WTC11 (cell line): ENCODE data around the gene TKFC. TPM values are rescaled to one million over a fixed set of nuclear protein-coding genes. Genes with fewer than 3 reads are reported as not detected.

ENCODE experiments used
- ATAC-seq: fragments of 200-7000 bp; cut with Tn5 transposase; 2 replicates; pipeline ENCODE4 v1.10.0; 2021; ENCODE audit warnings: mild to moderate bottlenecking, moderate library complexity
- CTCF ChIA-PET: fragments of 300-600 bp; sonication (Branson Sonifier 250); formaldehyde crosslinking; loops from one replicate; lab custom pipeline; 2021; ENCODE audit warnings: antibody characterized with exemption; lab: Charles Lee
- POLR2A ChIA-PET: fragments of 350-600 bp; sonication (Branson Sonifier 250); formaldehyde crosslinking; loops from one replicate; lab custom pipeline; 2021; ENCODE audit warnings: antibody characterized with exemption; lab: Charles Lee
- DNase-seq: peaks from one replicate; pipeline ENCODE4 v3.0.0; 2021; ENCODE audit warnings: low spot score
- H3K27ac Mint-ChIP-seq: 2 replicates; pipeline ENCODE4 v1.8.0; 2021; ENCODE audit warnings: mixed read lengths
- H3K27me3 Mint-ChIP-seq: 2 replicates; pipeline ENCODE4 v1.8.0; 2021; ENCODE audit warnings: low read depth, mild to moderate bottlenecking, moderate library complexity, mixed read lengths
- H3K36me3 Mint-ChIP-seq: 2 replicates; pipeline ENCODE4 v1.8.0; 2021; ENCODE audit warnings: mixed read lengths
- H3K4me1 Mint-ChIP-seq: 2 replicates; pipeline ENCODE4 v1.8.0; 2022; ENCODE audit warnings: mixed read lengths
- H3K4me3 Mint-ChIP-seq: 2 replicates; pipeline ENCODE4 v1.8.0; 2021; ENCODE audit warnings: mild to moderate bottlenecking, moderate library complexity, mixed read lengths
- H3K9me3 Mint-ChIP-seq: 2 replicates; pipeline ENCODE4 v1.8.0; 2021; ENCODE audit warnings: mixed read lengths
- ATF1 ChIP-seq: sonication (generic); formaldehyde crosslinking; IDR thresholded peaks from 2 replicates; pipeline ENCODE4 v1.8.1; 2023; ENCODE audit warnings: mild to moderate bottlenecking, moderate library complexity, missing genetic modification reagents
- GRHL2 ChIP-seq: fragments of 250-450 bp; sonication (Bioruptor Pico); IDR thresholded peaks from 2 replicates; pipeline ENCODE4 v1.8.0; 2022; ENCODE audit warnings: mild to moderate bottlenecking, moderate library complexity; ENCODE audit not compliant: insufficient replicate concordance, severe bottlenecking
- NR1H2 ChIP-seq: sonication (generic); formaldehyde crosslinking; IDR thresholded peaks from 2 replicates; pipeline ENCODE4 v1.9.0; 2021; ENCODE audit warnings: mild to moderate bottlenecking, moderate library complexity, missing genetic modification reagents
- NR2C2 ChIP-seq: sonication (generic); formaldehyde crosslinking; IDR thresholded peaks from 2 replicates; pipeline ENCODE4 v1.8.0; 2022; ENCODE audit warnings: mild to moderate bottlenecking, missing genetic modification reagents
- ZBTB21 ChIP-seq: sonication (generic); formaldehyde crosslinking; IDR thresholded peaks from 2 replicates; pipeline ENCODE4 v1.8.1; 2023; ENCODE audit warnings: mild to moderate bottlenecking, missing genetic modification reagents, borderline replicate concordance
- ZNF138 ChIP-seq: sonication (generic); formaldehyde crosslinking; conservative IDR thresholded peaks from 2 replicates; pipeline ENCODE4 v1.8.1; 2022; ENCODE audit warnings: mild to moderate bottlenecking, moderate library complexity, missing genetic modification reagents
- ZNF423 ChIP-seq: fragments of 250-450 bp; sonication (Bioruptor Pico); IDR thresholded peaks from 2 replicates; pipeline ENCODE4 v2.1.2; 2022; ENCODE audit warnings: mild to moderate bottlenecking, moderate library complexity
- total RNA-seq: library from RNA; stranded (reverse); gene quantifications from 3 replicates; pipeline ENCODE4 v1.2.3, GENCODE V29; 2021
- TF ChIP-seq, protein P1 (sequence below): sonication (generic); formaldehyde crosslinking; IDR thresholded peaks from 2 replicates; pipeline ENCODE4 v1.8.1; 2023; ENCODE audit warnings: mild to moderate bottlenecking, missing genetic modification reagents, borderline replicate concordance
- TF ChIP-seq, protein P2 (sequence below): sonication (generic); formaldehyde crosslinking; IDR thresholded peaks from 2 replicates; pipeline ENCODE4 v1.8.1; 2023; ENCODE audit warnings: mild to moderate bottlenecking, missing genetic modification reagents
- TF ChIP-seq, protein P3 (sequence below): sonication (generic); formaldehyde crosslinking; IDR thresholded peaks from 2 replicates; pipeline ENCODE4 v1.8.0; 2022; ENCODE audit warnings: mild to moderate bottlenecking, missing genetic modification reagents
- TF ChIP-seq, protein P4 (sequence below): sonication (generic); formaldehyde crosslinking; IDR thresholded peaks from 2 replicates; pipeline ENCODE4 v1.8.0; 2022; ENCODE audit warnings: mild to moderate bottlenecking, missing genetic modification reagents
- TF ChIP-seq, protein P5 (sequence below): sonication (generic); formaldehyde crosslinking; IDR thresholded peaks from 2 replicates; pipeline ENCODE4 v1.8.0; 2023; ENCODE audit warnings: missing genetic modification reagents, mild to moderate bottlenecking, borderline replicate concordance

Gene TKFC
- total RNA-seq, 1 experiment from 2014 or later = 86.8 TPM

DNA sequence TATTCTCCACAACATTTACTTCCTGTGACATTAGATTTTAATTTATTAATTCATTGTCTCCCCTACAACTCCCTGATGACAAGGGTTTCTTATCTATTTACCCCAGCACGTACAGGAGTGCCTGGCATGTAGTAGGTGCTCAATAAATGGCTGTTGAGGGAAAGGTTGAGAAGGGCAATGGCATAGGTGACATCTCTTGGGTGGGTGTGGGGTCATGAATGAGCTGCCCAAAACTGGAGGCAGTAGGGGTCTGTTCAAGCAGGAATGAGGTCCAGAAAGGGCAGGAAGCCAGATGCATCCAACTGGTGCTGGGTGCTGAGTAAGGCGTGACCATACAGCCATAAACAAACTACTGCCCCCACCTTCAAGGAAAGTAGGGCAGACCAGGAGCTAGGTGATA is 40.7 kb upstream of the TKFC start (continued):
- TF ChIP-seq, protein P1, sequence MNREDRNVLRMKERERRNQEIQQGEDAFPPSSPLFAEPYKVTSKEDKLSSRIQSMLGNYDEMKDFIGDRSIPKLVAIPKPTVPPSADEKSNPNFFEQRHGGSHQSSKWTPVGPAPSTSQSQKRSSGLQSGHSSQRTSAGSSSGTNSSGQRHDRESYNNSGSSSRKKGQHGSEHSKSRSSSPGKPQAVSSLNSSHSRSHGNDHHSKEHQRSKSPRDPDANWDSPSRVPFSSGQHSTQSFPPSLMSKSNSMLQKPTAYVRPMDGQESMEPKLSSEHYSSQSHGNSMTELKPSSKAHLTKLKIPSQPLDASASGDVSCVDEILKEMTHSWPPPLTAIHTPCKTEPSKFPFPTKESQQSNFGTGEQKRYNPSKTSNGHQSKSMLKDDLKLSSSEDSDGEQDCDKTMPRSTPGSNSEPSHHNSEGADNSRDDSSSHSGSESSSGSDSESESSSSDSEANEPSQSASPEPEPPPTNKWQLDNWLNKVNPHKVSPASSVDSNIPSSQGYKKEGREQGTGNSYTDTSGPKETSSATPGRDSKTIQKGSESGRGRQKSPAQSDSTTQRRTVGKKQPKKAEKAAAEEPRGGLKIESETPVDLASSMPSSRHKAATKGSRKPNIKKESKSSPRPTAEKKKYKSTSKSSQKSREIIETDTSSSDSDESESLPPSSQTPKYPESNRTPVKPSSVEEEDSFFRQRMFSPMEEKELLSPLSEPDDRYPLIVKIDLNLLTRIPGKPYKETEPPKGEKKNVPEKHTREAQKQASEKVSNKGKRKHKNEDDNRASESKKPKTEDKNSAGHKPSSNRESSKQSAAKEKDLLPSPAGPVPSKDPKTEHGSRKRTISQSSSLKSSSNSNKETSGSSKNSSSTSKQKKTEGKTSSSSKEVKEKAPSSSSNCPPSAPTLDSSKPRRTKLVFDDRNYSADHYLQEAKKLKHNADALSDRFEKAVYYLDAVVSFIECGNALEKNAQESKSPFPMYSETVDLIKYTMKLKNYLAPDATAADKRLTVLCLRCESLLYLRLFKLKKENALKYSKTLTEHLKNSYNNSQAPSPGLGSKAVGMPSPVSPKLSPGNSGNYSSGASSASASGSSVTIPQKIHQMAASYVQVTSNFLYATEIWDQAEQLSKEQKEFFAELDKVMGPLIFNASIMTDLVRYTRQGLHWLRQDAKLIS = no peak
- TF ChIP-seq ZBTB21 (CRISPR knock-in tag) (no peak), ZNF138 (no peak), GRHL2 (no peak)
- TF ChIP-seq, protein P2, sequence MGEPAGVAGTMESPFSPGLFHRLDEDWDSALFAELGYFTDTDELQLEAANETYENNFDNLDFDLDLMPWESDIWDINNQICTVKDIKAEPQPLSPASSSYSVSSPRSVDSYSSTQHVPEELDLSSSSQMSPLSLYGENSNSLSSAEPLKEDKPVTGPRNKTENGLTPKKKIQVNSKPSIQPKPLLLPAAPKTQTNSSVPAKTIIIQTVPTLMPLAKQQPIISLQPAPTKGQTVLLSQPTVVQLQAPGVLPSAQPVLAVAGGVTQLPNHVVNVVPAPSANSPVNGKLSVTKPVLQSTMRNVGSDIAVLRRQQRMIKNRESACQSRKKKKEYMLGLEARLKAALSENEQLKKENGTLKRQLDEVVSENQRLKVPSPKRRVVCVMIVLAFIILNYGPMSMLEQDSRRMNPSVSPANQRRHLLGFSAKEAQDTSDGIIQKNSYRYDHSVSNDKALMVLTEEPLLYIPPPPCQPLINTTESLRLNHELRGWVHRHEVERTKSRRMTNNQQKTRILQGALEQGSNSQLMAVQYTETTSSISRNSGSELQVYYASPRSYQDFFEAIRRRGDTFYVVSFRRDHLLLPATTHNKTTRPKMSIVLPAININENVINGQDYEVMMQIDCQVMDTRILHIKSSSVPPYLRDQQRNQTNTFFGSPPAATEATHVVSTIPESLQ (CRISPR knock-in tag) = no peak
- TF ChIP-seq, protein P3, sequence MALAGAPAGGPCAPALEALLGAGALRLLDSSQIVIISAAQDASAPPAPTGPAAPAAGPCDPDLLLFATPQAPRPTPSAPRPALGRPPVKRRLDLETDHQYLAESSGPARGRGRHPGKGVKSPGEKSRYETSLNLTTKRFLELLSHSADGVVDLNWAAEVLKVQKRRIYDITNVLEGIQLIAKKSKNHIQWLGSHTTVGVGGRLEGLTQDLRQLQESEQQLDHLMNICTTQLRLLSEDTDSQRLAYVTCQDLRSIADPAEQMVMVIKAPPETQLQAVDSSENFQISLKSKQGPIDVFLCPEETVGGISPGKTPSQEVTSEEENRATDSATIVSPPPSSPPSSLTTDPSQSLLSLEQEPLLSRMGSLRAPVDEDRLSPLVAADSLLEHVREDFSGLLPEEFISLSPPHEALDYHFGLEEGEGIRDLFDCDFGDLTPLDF (CRISPR knock-in tag) = no peak

DNA sequence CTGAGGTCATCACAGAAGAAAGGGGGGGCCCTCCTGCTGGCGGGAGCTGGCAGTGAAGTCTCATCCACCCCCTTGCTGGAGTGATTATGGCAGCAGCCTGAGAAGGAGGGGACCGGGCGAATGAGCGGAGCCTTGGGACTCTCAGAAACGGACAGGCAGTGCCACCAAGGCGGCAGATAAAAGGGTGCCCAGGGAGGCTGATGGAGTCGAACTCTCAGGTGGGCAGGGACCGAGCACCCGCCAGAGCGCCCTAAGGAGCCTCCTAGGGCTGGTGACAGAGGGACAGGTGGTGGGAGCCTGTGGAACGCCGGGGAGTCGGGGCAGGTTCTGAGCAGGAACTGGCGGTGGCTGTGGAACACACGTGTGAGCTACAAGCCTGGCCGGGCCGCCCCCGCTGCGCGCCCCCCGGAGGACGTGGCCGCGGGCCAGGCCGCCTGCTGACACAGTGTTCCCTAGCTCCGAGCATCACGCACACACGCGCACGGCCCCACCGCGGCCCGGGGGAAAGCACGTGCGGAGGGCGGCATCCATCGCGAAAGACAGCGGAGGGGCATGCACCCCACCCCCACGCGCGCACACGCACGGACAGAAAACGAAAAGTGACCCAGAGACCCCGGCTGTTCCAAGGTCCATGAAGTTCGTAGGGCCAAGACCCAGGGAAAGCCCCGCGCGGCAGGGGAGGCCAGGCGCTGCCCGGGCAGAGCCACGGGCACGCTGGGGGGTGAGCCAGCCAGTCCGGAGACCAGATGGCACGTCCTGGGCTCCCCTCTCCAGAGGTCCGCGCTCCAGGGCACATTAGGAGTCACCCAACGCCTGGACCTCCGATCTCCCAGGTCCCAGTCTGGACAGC is 38.9 kb upstream of the TKFC start:
- H3K36me3 Mint-ChIP-seq = peaks cover 17% of the 10 kb centered on the region
- DNase-seq (peak; percentile 39), ATAC-seq (peak; percentile 17)
- H3K4me3 Mint-ChIP-seq = peak overlapping the region; percentile 85
- peaks cover 17% of the 10 kb centered on the region for H3K27me3 Mint-ChIP-seq
- H3K4me1 Mint-ChIP-seq = peaks cover 26% of the 10 kb centered on the region
- POLR2A ChIA-PET = interaction anchor here (0.5 to 1.7 kb wide), 5 partner anchors 13 to 105 kb away, joined by 3 to 7 read pairs (median 6); partner anchors contain the start of genes CYB561A3 and TMEM216
- no peak for TF ChIP-seq ATF1
- TF ChIP-seq, protein P4, sequence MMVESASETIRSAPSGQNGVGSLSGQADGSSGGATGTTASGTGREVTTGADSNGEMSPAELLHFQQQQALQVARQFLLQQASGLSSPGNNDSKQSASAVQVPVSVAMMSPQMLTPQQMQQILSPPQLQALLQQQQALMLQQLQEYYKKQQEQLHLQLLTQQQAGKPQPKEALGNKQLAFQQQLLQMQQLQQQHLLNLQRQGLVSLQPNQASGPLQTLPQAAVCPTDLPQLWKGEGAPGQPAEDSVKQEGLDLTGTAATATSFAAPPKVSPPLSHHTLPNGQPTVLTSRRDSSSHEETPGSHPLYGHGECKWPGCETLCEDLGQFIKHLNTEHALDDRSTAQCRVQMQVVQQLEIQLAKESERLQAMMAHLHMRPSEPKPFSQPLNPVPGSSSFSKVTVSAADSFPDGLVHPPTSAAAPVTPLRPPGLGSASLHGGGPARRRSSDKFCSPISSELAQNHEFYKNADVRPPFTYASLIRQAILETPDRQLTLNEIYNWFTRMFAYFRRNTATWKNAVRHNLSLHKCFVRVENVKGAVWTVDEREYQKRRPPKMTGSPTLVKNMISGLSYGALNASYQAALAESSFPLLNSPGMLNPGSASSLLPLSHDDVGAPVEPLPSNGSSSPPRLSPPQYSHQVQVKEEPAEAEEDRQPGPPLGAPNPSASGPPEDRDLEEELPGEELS (CRISPR knock-in tag) = 0 out of 2 replicates have a peak, but pooled peaks have one; percentile 3
- peak; percentile 30; the same call in 1 of the 2 replicates for TF ChIP-seq ZNF423 (CRISPR knock-in tag)
- H3K9me3 Mint-ChIP-seq = no peaks in the 10 kb centered on the region
- CTCF ChIA-PET = interaction anchor here (0.7 to 3.2 kb wide), 17 partner anchors 10 to 223 kb away, joined by 3 to 21 read pairs (median 5); partner anchors contain the start of genes CPSF7 and SDHAF2
- H3K27ac Mint-ChIP-seq = no peak overlapping the region

DNA sequence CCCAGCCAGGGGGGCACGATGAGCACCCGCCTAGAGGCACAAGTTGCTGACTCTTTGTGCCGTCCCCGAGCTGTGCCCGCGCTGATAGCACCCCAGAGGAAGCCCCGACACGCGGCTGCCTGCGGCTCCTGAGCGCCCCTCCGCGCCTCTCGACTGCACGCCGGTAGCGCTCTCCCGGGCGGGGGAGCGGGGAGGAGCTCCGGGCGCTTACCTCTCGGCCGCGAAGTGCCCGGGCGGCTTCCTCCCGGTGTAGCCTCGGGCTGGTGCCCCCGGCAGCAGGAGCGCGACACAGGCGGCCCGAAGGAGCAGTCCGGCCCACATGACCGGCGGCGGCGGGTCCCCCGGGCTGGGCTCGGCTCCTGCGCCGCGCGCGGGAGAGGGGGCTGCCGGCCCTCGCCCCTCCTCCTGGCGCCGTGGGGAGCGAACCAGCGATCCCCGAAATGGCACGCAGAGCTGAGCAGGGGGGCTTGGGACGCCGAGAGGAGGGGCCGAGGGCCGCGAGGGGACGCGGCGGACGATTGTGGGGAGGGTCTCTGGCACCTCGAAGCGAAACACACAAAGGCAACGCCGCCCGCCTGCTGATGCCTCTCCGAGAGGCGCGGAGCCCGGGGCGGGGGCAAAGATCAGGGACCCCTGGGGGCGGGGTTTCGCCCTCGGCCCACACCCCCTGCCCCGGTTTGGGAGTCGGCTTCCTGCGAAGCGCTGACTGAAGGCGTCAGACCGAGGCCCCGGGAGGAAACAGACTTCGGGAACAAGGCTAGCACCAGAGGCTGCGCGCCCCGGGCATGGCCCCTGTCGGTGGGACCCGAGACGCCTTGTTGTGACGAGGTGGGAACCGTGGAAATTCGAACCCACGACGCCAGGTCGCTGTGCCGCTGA is 38.1 kb upstream of the TKFC start, which contains the start of gene VWCE:
TSS of gene VWCE (minus strand) at position 600 of the 879 bp plus-strand sequence. CDS start at position 321, 279 bp downstream.
- DNase-seq (peak; percentile 75), ATAC-seq (peak; percentile 66)
- ChIA-PET POLR2A (interaction anchor here (1.5 to 1.7 kb wide), 4 partner anchors 13 to 97 kb away, joined by 6 to 7 read pairs (median 6); partner anchors contain the start of genes CYB561A3 and TMEM216), CTCF (interaction anchor here (0.7 to 3.2 kb wide), 13 partner anchors 10 to 222 kb away, joined by 3 to 21 read pairs (median 5); partner anchors contain the start of genes CPSF7 and SDHAF2)
- Mint-ChIP-seq H3K4me3 (peak within 1 kb of the TSS; percentile 85), H3K4me1 (peaks cover 26% of the 10 kb centered on the region), H3K27me3 (peaks cover 17% of the 10 kb centered on the region), H3K9me3 (no peaks in the 10 kb centered on the region), H3K36me3 (peaks cover 17% of the 10 kb centered on the region), H3K27ac (no peak within 1 kb of the TSS)
- TF ChIP-seq, protein P5, sequence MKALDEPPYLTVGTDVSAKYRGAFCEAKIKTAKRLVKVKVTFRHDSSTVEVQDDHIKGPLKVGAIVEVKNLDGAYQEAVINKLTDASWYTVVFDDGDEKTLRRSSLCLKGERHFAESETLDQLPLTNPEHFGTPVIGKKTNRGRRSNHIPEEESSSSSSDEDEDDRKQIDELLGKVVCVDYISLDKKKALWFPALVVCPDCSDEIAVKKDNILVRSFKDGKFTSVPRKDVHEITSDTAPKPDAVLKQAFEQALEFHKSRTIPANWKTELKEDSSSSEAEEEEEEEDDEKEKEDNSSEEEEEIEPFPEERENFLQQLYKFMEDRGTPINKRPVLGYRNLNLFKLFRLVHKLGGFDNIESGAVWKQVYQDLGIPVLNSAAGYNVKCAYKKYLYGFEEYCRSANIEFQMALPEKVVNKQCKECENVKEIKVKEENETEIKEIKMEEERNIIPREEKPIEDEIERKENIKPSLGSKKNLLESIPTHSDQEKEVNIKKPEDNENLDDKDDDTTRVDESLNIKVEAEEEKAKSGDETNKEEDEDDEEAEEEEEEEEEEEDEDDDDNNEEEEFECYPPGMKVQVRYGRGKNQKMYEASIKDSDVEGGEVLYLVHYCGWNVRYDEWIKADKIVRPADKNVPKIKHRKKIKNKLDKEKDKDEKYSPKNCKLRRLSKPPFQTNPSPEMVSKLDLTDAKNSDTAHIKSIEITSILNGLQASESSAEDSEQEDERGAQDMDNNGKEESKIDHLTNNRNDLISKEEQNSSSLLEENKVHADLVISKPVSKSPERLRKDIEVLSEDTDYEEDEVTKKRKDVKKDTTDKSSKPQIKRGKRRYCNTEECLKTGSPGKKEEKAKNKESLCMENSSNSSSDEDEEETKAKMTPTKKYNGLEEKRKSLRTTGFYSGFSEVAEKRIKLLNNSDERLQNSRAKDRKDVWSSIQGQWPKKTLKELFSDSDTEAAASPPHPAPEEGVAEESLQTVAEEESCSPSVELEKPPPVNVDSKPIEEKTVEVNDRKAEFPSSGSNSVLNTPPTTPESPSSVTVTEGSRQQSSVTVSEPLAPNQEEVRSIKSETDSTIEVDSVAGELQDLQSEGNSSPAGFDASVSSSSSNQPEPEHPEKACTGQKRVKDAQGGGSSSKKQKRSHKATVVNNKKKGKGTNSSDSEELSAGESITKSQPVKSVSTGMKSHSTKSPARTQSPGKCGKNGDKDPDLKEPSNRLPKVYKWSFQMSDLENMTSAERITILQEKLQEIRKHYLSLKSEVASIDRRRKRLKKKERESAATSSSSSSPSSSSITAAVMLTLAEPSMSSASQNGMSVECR (CRISPR knock-in tag) = 0 out of 2 replicates have a peak, but pooled peaks have one; percentile 22
- TF ChIP-seq NR1H2 (CRISPR knock-in tag) = no peak
- TF ChIP-seq, protein P4 (CRISPR knock-in tag) = no peak
- TF ChIP-seq NR2C2 (CRISPR knock-in tag) = no peak
- peak; percentile 77; the same call in 1 of the 2 replicates for TF ChIP-seq ZNF423 (CRISPR knock-in tag)
